ENCODE results near the gene CNN2. TPM values are rescaled to one million over a fixed set of nuclear protein-coding genes. Genes with fewer than 3 reads are reported as not detected.

Gene CNN2
- polyA plus RNA-seq, 3 donors: 69.9 to 213 (median 144) TPM

DNA sequence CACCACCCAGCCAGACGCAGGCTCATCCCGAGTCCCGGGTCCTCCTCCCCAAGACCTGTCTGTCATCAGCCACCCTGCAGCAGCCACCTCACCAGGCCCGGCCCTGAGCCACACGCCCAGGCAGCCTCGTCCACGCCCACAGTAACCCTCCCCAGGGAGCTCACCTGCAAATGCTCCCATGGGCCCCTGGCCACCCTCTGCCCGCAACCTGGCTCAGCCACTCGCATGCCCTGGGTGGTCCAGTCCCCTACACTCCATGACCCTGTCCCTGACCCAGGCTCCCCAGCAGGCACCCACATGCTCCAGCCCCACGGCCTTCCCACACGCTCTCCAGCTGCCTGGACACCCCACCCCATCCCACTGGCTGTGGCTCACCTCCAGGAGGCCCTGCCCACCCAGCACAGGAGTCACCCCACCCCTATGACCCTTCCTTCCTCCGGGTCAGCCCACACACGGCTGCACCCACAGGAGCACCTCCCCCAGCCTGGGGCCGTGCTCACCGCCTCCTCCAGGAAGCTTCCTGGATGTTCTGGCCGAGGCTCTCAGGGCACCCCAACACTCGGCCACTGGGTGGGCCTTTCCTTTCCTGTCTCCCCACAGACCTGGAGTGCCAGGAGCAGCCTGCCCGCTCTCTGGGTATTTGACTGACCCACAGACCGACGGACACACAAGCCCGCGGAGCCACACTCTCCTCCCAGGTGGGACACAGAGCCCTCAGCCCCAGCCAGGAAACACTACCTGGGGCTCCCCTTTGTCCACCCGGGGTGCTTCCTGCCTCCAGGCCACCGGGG lies 9.1 kb upstream of the CNN2 start:
- peaks cover 28 to 33% of the 10 kb centered on the region in 2 donors for H3K36me3 ChIP-seq (replicated peaks in 1 of 2; ENCODE audit: control insufficient read depth in 1 of 2, insufficient read depth in 2 of 2, low read length in 2 of 2)
- H3K4me3 ChIP-seq (replicated peaks in 1 of 3; ENCODE audit: low read depth in 2 of 3, low read length in 3 of 3): no peak overlapping the region
- H3K9me3 ChIP-seq (replicated peaks in 1 of 2; ENCODE audit: control insufficient read depth in 1 of 2, insufficient read depth in 1 of 2, low read length in 2 of 2): no peaks in the 10 kb centered on the region
- peak overlapping the region; percentile 20 to 60 for H3K27ac ChIP-seq (ENCODE audit: low read depth in 1 of 2, low read length in 2 of 2)
- no peak overlapping the region for H2AFZ ChIP-seq (ENCODE audit: insufficient read depth, low read depth, low read length, poor library complexity, severe bottlenecking)
- no peak for DNase-seq
- H3K4me1 ChIP-seq (ENCODE audit: control insufficient read depth in 1 of 2, insufficient read depth in 2 of 2, low read length in 2 of 2): peaks cover 49 to 53% of the 10 kb centered on the region in 2 donors
- H3K27ac Mint-ChIP-seq: peak overlapping the region in 6 of 7 donors; percentile 21 to 81 (median 80)
- intact Hi-C loops (cut with micrococcal nuclease): no loop called here
- H3K79me2 ChIP-seq (ENCODE audit: insufficient read depth, low read length): peaks cover 78% of the 10 kb centered on the region
- H3K4me1 Mint-ChIP-seq: peaks cover 44% of the 10 kb centered on the region
- TF ChIP-seq, protein P1, sequence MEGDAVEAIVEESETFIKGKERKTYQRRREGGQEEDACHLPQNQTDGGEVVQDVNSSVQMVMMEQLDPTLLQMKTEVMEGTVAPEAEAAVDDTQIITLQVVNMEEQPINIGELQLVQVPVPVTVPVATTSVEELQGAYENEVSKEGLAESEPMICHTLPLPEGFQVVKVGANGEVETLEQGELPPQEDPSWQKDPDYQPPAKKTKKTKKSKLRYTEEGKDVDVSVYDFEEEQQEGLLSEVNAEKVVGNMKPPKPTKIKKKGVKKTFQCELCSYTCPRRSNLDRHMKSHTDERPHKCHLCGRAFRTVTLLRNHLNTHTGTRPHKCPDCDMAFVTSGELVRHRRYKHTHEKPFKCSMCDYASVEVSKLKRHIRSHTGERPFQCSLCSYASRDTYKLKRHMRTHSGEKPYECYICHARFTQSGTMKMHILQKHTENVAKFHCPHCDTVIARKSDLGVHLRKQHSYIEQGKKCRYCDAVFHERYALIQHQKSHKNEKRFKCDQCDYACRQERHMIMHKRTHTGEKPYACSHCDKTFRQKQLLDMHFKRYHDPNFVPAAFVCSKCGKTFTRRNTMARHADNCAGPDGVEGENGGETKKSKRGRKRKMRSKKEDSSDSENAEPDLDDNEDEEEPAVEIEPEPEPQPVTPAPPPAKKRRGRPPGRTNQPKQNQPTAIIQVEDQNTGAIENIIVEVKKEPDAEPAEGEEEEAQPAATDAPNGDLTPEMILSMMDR (IDR thresholded peaks at IDR 0.05): no peak
- H3K4me2 ChIP-seq (replicated peaks; ENCODE audit: extremely low read depth, low read length, poor library complexity, severe bottlenecking): no peak overlapping the region
- H4K20me1 ChIP-seq (ENCODE audit: insufficient read depth, low read length): peaks cover 84% of the 10 kb centered on the region
- WGBS (ENCODE audit: insufficient coverage): 84% methylated on average over 21 of the region's 24 CpGs
- H3K9me3 Mint-ChIP-seq: no peaks in the 10 kb centered on the region
- no peak overlapping the region for H3K4me3 Mint-ChIP-seq
- peaks cover 11 to 36% of the 10 kb centered on the region in 2 donors for H3K36me3 Mint-ChIP-seq
- peak overlapping the region; percentile 18 for H3K9ac ChIP-seq (ENCODE audit: insufficient read depth, low read length, poor library complexity, severe bottlenecking)
- H3K27me3 Mint-ChIP-seq (ENCODE audit: low read depth in 3 of 3): peaks cover 0 to 1% (median 0%) of the 10 kb centered on the region in 3 donors
- no peaks in the 10 kb centered on the region for H3K27me3 ChIP-seq (ENCODE audit: control insufficient read depth in 2 of 2, insufficient read depth in 2 of 2, low read length in 2 of 2)

DNA sequence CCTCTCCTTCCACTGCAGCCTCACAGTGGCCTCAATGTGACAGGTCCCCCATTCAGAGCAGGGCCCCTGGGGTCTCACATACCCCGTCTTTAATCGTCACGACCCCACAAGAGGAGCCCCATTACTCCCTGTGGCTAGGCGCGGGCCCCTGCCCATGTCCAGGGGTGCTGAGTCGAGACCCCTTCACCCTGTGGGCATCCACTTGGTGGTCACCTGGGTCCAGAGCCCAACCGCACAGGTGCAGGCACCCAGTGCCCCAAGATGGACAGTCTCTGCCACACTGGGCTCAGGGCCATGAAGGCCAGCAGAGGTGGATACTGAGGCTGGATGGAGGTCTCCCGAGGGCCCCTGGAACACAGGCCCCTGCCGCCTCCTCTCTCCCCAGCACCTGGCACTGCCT lies 8.5 kb upstream of the CNN2 start:
- peak overlapping the region in 1 of 2 donors; percentile 60 for H3K27ac ChIP-seq (ENCODE audit: low read depth in 1 of 2, low read length in 2 of 2)
- peaks cover 11 to 34% of the 10 kb centered on the region in 2 donors for H3K36me3 Mint-ChIP-seq
- intact Hi-C loops (cut with micrococcal nuclease): no loop called here
- no peak overlapping the region for H3K4me2 ChIP-seq (replicated peaks; ENCODE audit: extremely low read depth, low read length, poor library complexity, severe bottlenecking)
- H3K9ac ChIP-seq (ENCODE audit: insufficient read depth, low read length, poor library complexity, severe bottlenecking): peak overlapping the region; percentile 18
- no peak overlapping the region for H2AFZ ChIP-seq (ENCODE audit: insufficient read depth, low read depth, low read length, poor library complexity, severe bottlenecking)
- H3K9me3 Mint-ChIP-seq: no peaks in the 10 kb centered on the region
- no peak overlapping the region for H3K4me3 ChIP-seq (replicated peaks in 1 of 3; ENCODE audit: low read depth in 2 of 3, low read length in 3 of 3)
- H3K4me3 Mint-ChIP-seq: no peak overlapping the region
- peaks cover 0 to 1% (median 0%) of the 10 kb centered on the region in 3 donors for H3K27me3 Mint-ChIP-seq (ENCODE audit: low read depth in 3 of 3)
- peaks cover 44% of the 10 kb centered on the region for H3K4me1 Mint-ChIP-seq
- H3K36me3 ChIP-seq (replicated peaks in 1 of 2; ENCODE audit: control insufficient read depth in 1 of 2, insufficient read depth in 2 of 2, low read length in 2 of 2): peaks cover 22 to 27% of the 10 kb centered on the region in 2 donors
- TF ChIP-seq, protein P1 (IDR thresholded peaks at IDR 0.05): no peak
- no peak for DNase-seq
- H4K20me1 ChIP-seq (ENCODE audit: insufficient read depth, low read length): peaks cover 78% of the 10 kb centered on the region
- 100% methylated on average over 9 of the region's 9 CpGs for WGBS (ENCODE audit: insufficient coverage)
- H3K4me1 ChIP-seq (ENCODE audit: control insufficient read depth in 1 of 2, insufficient read depth in 2 of 2, low read length in 2 of 2): peaks cover 49 to 53% of the 10 kb centered on the region in 2 donors
- no peaks in the 10 kb centered on the region for H3K27me3 ChIP-seq (ENCODE audit: control insufficient read depth in 2 of 2, insufficient read depth in 2 of 2, low read length in 2 of 2)
- H3K9me3 ChIP-seq (replicated peaks in 1 of 2; ENCODE audit: control insufficient read depth in 1 of 2, insufficient read depth in 1 of 2, low read length in 2 of 2): no peaks in the 10 kb centered on the region
- peak overlapping the region in 2 of 7 donors; percentile 54 to 81 for H3K27ac Mint-ChIP-seq
- H3K79me2 ChIP-seq (ENCODE audit: insufficient read depth, low read length): peaks cover 78% of the 10 kb centered on the region

All from CD14-positive monocyte (primary cell).